ENCODE data around the gene VCL. TPM values are rescaled to one million over a fixed set of nuclear protein-coding genes. Genes with fewer than 3 reads are reported as not detected.

The VCL gene
- total and polyA plus RNA-seq, 4 donors: 4.3 to 37.8 (median 17.3) TPM

- no peak overlapping the region for H3K9ac ChIP-seq (ENCODE audit: low read depth in 1 of 2, low read length in 2 of 2)
- no peaks in the 10 kb centered on the region for H3K4me1 ChIP-seq (ENCODE audit: control insufficient read depth in 4 of 4, insufficient read depth in 4 of 4, low read length in 3 of 4)
- H3K9me3 ChIP-seq (ENCODE audit: control insufficient read depth in 4 of 4, low read length in 3 of 4): no peaks in the 10 kb centered on the region
- TF ChIP-seq JUND (IDR thresholded peaks at IDR 0.05) (no peak), RXRA (IDR thresholded peaks at IDR 0.05) (no peak), NR2F2 (IDR thresholded peaks at IDR 0.05) (no peak), CTCF (IDR thresholded peaks at IDR 0.05; ENCODE audit: low read depth, low read length, missing input control) (no peak), ZBTB33 (IDR thresholded peaks at IDR 0.05) (no peak), TAF1 (conservative IDR thresholded peaks at IDR 0.05) (no peak), MAX (IDR thresholded peaks at IDR 0.05) (no peak)
- TF ChIP-seq, protein P1, sequence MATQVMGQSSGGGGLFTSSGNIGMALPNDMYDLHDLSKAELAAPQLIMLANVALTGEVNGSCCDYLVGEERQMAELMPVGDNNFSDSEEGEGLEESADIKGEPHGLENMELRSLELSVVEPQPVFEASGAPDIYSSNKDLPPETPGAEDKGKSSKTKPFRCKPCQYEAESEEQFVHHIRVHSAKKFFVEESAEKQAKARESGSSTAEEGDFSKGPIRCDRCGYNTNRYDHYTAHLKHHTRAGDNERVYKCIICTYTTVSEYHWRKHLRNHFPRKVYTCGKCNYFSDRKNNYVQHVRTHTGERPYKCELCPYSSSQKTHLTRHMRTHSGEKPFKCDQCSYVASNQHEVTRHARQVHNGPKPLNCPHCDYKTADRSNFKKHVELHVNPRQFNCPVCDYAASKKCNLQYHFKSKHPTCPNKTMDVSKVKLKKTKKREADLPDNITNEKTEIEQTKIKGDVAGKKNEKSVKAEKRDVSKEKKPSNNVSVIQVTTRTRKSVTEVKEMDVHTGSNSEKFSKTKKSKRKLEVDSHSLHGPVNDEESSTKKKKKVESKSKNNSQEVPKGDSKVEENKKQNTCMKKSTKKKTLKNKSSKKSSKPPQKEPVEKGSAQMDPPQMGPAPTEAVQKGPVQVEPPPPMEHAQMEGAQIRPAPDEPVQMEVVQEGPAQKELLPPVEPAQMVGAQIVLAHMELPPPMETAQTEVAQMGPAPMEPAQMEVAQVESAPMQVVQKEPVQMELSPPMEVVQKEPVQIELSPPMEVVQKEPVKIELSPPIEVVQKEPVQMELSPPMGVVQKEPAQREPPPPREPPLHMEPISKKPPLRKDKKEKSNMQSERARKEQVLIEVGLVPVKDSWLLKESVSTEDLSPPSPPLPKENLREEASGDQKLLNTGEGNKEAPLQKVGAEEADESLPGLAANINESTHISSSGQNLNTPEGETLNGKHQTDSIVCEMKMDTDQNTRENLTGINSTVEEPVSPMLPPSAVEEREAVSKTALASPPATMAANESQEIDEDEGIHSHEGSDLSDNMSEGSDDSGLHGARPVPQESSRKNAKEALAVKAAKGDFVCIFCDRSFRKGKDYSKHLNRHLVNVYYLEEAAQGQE (IDR thresholded peaks at IDR 0.05): no peak
- no peak overlapping the region for H3K27ac ChIP-seq (ENCODE audit: low read depth in 1 of 2, low read length in 2 of 2)
- peaks cover 13 to 72% (median 55%) of the 10 kb centered on the region in 4 donors for H3K36me3 ChIP-seq (ENCODE audit: control insufficient read depth in 4 of 4, insufficient read depth in 3 of 4, low read depth in 1 of 4, low read length in 3 of 4)
- WGBS: 95% methylated on average over 1 of the region's 1 CpG
- DNase-seq (ENCODE audit: low spot score): no peak
- H3K27me3 ChIP-seq (ENCODE audit: control insufficient read depth in 4 of 4, insufficient read depth in 4 of 4, low read length in 3 of 4): no peaks in the 10 kb centered on the region
- no peak overlapping the region for H3K4me3 ChIP-seq (ENCODE audit: low read depth in 1 of 3, low read length in 3 of 3)
Observed at GRCh38 chr10:74121368-74121767, 123.5 kb downstream of the VCL start.

- no peaks in the 10 kb centered on the region for H3K9me3 ChIP-seq (ENCODE audit: control insufficient read depth in 4 of 4, low read length in 3 of 4)
- no peak overlapping the region for H3K27ac ChIP-seq (ENCODE audit: low read depth in 1 of 2, low read length in 2 of 2)
- no peak for DNase-seq (ENCODE audit: low spot score)
- H3K4me1 ChIP-seq (ENCODE audit: control insufficient read depth in 4 of 4, insufficient read depth in 4 of 4, low read length in 3 of 4): no peaks in the 10 kb centered on the region
- peaks cover 13 to 71% (median 52%) of the 10 kb centered on the region in 4 donors for H3K36me3 ChIP-seq (ENCODE audit: control insufficient read depth in 4 of 4, insufficient read depth in 3 of 4, low read depth in 1 of 4, low read length in 3 of 4)
- 72% methylated on average over 3 of the region's 3 CpGs for WGBS
- H3K4me3 ChIP-seq (ENCODE audit: low read depth in 1 of 3, low read length in 3 of 3): no peak overlapping the region
- TF ChIP-seq JUND (IDR thresholded peaks at IDR 0.05) (no peak), SP1 (IDR thresholded peaks at IDR 0.05) (no peak), GABPA (IDR thresholded peaks at IDR 0.05 in 1 of 2, conservative IDR thresholded peaks at IDR 0.05 in 1 of 2) (no peak), RXRA (IDR thresholded peaks at IDR 0.05) (no peak), RAD21 (IDR thresholded peaks at IDR 0.05) (no peak), FOXA2 (IDR thresholded peaks at IDR 0.05) (no peak)
- no peaks in the 10 kb centered on the region for H3K27me3 ChIP-seq (ENCODE audit: control insufficient read depth in 4 of 4, insufficient read depth in 4 of 4, low read length in 3 of 4)
- H3K9ac ChIP-seq (ENCODE audit: low read depth in 1 of 2, low read length in 2 of 2): no peak overlapping the region
Observed at GRCh38 chr10:74122060-74122459, 124.1 kb downstream of the VCL start.
